Osteoblast (primary cell): Measurements from ENCODE around the gene OR2A1. TPM values are rescaled to one million over a fixed set of nuclear protein-coding genes. Genes with fewer than 3 reads are reported as not detected.

ENCODE experiments used
- total RNA-seq: library from RNA; depleted of rRNA; stranded (reverse); fragments of >200 nt; gene quantifications from 2 replicates; pipeline ENCODE4 v1.2.3, GENCODE V29; 2012

Gene OR2A1
- total RNA-seq, 1 donor = 0.36 TPM

Other genes starting within 250 kb of the OR2A1 start
- gene OR2A25, start 242.6 kb upstream of the OR2A1 start, total RNA-seq = not detected in 2 replicates
- gene OR2A12, start 226.1 kb upstream of the OR2A1 start, total RNA-seq = not detected in 2 replicates
- not detected in 2 replicates for gene OR2A2, start 202.8 kb upstream of the OR2A1 start, total RNA-seq
- not detected in 2 replicates for gene OR2A14, start 189.2 kb upstream of the OR2A1 start, total RNA-seq
- 0.36 and 2.4 TPM in 2 replicates for gene CTAGE4, start 129.0 kb upstream of the OR2A1 start, total RNA-seq
- 2.4 and 3.6 TPM in 2 replicates for gene ARHGEF35, start 116.6 kb upstream of the OR2A1 start, total RNA-seq
- gene OR2A42, start 72.8 kb upstream of the OR2A1 start, total RNA-seq = under 0.01 TPM in 1 of 2 replicates, not detected in the other
- gene OR2A7, start 47.6 kb upstream of the OR2A1 start, total RNA-seq = 1.1 and 2.7 TPM in 2 replicates
- 1.4 and 2.4 TPM in 2 replicates for gene CTAGE8, start 43.1 kb upstream of the OR2A1 start, total RNA-seq
- gene ARHGEF5, start 43.0 kb downstream of the OR2A1 start, total RNA-seq = 4.7 and 8.5 TPM in 2 replicates
- gene NOBOX, start 91.3 kb downstream of the OR2A1 start, total RNA-seq = not detected in 2 replicates